PC-9 (cell line): Measurements from ENCODE around the gene PRAMEF20.

ENCODE experiments used
- CTCF ChIP-seq: fragments of 200-600 bp; sonication (generic); conservative IDR thresholded peaks from 2 replicates; pipeline ENCODE4 v1.6.1; 2017; ENCODE audit warnings: mixed run types, antibody characterized with exemption, mild to moderate bottlenecking, moderate library complexity
- EZH2 ChIP-seq: fragments of 200-600 bp; sonication (generic); IDR thresholded peaks from 2 replicates; pipeline ENCODE4 v1.8.0; 2017; ENCODE audit warnings: antibody characterized with exemption, low read depth

DNA sequence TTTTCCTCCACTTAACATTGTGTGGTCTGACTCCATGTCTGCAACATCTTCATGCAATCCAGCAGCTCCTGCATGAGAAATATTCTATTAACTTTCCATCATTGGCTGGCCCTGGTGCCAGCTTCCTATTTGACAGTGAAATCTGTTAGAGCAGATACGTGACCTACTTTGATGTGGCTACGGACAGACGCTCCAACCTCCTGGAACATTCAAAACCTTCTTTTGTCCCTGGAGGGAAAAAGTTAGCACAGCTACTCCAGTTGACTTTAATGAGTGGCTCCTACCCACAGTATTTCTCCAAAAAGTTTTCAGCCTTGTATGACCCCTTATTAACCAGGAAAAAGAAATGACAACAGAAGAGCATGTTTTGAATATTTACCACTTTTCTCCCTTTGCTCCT is 22.0 kb downstream of the PRAMEF20 start:
- TF ChIP-seq CTCF: no peak
- no peak for TF ChIP-seq EZH2
